Mucosa of descending colon (tissue), 3 donors: ENCODE data around the gene TMEM198. TPM values are rescaled to one million over a fixed set of nuclear protein-coding genes. Genes with fewer than 3 reads are reported as not detected.

ENCODE experiments used
- ATAC-seq: fragments of 200-7000 bp; cut with Tn5 transposase; one replicate; pipeline ENCODE4 v1.9.1; 2020; ENCODE audit warnings: mild to moderate bottlenecking, moderate library complexity
- DNase-seq, 3 donors: peaks; one replicate each; pipeline ENCODE4 v3.0.0-alpha.2; 2020
- H3K36me3 ChIP-seq: fragments of 200-600 bp; one replicate; pipeline ENCODE4 v1.8.0; 2021; ENCODE audit warnings: low read depth, mild to moderate bottlenecking
- H3K4me1 ChIP-seq: fragments of 200-600 bp; one replicate; pipeline ENCODE4 v1.8.0; 2021; ENCODE audit warnings: low read depth, mild to moderate bottlenecking
- H3K4me3 ChIP-seq: fragments of 200-600 bp; one replicate; pipeline ENCODE4 v1.8.0; 2021; ENCODE audit warnings: mild to moderate bottlenecking
- H3K9me3 ChIP-seq: fragments of 200-600 bp; one replicate; pipeline ENCODE4 v1.8.0; 2021; ENCODE audit warnings: mild to moderate bottlenecking
- intact Hi-C, 2 donors: fragments of 100-400 bp; cut with DNase I in 1 of 2; cut with micrococcal nuclease in 1 of 2; formaldehyde crosslinking; loops; one replicate each; pipeline versions ENCODE4 v1.11.0 to v1.11.1; 2022; cut with DNase I, micrococcal nuclease
- total RNA-seq, 3 donors: library from RNA; stranded (reverse); fragmentation: NEBNext Ultra II Directional in 2 of 3; extraction: Animal tissue kit (Norgen Biotek cat#: 25700) in 2 of 3; gene quantifications; one replicate each; pipeline versions ENCODE4 v1.2.1 to v1.2.4, GENCODE V29; 2021 to 2023
- TF ChIP-seq, protein P1 (sequence below): fragments of 200-600 bp; IDR thresholded peaks from one replicate; pipeline ENCODE4 v1.8.0; 2022; ENCODE audit warnings: antibody characterized with exemption, mild to moderate bottlenecking
- donor health status: DM: no; HTN: no; CAD: no; lungs with moderate emphysema.
- donor health status: DM: no; HTN: no; CAD: no.
- donor health status: DM: no; HTN: yes; CAD: no.

Gene TMEM198
- total RNA-seq, 3 donors from 2014 or later: 0.69 to 2.7 (median 2.7) TPM

DNA sequence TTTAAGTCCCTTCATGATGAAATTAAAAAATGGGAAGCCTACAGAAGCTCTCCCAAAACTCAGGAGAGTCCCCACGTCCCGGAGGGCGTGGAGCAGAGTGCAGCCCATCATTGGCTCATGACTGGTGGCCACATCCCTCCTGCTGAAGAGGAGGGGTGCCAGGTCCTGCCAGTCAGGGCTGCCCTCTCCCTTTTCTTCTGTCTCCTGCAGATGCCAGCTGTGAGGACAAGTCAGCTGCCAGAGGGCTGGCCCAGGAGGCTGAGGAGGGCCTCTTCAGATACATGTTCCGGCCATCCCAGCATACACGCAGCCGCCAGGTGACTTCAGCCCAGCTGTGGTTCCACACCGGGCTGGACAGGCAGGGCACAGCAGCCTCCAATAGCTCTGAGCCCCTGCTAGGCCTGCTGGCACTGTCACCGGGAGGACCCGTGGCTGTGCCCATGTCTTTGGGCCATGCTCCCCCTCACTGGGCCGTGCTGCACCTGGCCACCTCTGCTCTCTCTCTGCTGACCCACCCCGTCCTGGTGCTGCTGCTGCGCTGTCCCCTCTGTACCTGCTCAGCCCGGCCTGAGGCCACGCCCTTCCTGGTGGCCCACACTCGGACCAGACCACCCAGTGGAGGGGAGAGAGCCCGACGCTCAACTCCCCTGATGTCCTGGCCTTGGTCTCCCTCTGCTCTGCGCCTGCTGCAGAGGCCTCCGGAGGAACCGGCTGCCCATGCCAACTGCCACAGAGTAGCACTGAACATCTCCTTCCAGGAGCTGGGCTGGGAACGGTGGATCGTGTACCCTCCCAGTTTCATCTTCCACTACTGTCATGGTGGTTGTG, 30.9 kb downstream of the TMEM198 start:
- no peak for ATAC-seq
- intact Hi-C loops: no loop called here

DNA sequence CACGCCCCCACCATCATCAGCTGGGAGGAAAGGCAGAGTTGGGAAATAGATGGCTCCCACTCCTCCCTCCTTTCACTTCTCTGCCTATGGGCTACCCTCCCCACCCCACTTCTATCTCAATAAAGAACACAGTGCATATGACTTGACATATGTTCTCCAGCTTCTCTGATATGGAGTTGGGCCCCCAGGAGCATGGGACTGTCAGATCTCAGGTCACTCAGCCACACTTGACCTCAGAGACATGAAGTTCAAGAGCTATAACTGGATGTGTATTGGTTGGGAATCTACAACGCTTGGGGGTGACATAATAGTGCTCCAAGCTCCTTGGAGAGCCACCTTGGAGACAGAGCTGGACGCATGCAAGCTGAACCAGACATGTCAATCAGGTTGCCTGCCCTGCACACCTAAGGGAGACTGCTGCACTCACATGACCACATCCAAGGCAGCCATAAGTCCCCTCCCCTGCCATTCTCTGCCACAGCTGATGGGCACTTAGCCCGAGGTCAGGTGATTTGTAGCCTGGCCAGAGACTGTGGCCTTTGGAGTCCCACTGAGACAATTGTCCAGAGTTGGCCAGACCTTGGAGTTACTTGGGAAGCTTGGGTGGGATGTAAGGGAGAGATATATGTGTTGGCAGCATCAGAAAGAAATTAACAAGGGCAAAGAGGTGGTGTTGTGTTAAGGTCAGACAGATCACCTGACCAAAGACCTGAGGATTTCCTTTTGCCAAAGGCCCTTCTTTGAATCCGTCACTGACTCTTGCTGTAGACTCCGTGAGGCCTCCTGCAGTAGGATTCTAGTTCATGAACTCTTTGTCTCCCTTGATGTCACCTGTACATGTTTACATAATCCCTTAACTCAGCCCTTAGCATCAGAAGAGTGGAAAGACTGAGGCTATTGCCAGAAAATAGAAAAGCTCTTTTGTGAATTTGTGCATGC, 32.0 kb downstream of the TMEM198 start:
- intact Hi-C loops: no loop called here
- no peak for ATAC-seq
- TF ChIP-seq, protein P1, sequence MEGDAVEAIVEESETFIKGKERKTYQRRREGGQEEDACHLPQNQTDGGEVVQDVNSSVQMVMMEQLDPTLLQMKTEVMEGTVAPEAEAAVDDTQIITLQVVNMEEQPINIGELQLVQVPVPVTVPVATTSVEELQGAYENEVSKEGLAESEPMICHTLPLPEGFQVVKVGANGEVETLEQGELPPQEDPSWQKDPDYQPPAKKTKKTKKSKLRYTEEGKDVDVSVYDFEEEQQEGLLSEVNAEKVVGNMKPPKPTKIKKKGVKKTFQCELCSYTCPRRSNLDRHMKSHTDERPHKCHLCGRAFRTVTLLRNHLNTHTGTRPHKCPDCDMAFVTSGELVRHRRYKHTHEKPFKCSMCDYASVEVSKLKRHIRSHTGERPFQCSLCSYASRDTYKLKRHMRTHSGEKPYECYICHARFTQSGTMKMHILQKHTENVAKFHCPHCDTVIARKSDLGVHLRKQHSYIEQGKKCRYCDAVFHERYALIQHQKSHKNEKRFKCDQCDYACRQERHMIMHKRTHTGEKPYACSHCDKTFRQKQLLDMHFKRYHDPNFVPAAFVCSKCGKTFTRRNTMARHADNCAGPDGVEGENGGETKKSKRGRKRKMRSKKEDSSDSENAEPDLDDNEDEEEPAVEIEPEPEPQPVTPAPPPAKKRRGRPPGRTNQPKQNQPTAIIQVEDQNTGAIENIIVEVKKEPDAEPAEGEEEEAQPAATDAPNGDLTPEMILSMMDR: no peak
- peaks cover 6% of the 10 kb centered on the region for H3K4me1 ChIP-seq
- no peak for DNase-seq
- H3K9me3 ChIP-seq: no peaks in the 10 kb centered on the region
- no peak overlapping the region for H3K4me3 ChIP-seq
- H3K36me3 ChIP-seq: no peaks in the 10 kb centered on the region

More for the DNA sequence above, 30.9 kb downstream of the TMEM198 start:
- H3K4me1 ChIP-seq: peaks cover 15% of the 10 kb centered on the region
- no peak for DNase-seq
- TF ChIP-seq, protein P1: no peak
- no peaks in the 10 kb centered on the region for H3K9me3 ChIP-seq
- no peaks in the 10 kb centered on the region for H3K36me3 ChIP-seq
- no peak overlapping the region for H3K4me3 ChIP-seq

DNA sequence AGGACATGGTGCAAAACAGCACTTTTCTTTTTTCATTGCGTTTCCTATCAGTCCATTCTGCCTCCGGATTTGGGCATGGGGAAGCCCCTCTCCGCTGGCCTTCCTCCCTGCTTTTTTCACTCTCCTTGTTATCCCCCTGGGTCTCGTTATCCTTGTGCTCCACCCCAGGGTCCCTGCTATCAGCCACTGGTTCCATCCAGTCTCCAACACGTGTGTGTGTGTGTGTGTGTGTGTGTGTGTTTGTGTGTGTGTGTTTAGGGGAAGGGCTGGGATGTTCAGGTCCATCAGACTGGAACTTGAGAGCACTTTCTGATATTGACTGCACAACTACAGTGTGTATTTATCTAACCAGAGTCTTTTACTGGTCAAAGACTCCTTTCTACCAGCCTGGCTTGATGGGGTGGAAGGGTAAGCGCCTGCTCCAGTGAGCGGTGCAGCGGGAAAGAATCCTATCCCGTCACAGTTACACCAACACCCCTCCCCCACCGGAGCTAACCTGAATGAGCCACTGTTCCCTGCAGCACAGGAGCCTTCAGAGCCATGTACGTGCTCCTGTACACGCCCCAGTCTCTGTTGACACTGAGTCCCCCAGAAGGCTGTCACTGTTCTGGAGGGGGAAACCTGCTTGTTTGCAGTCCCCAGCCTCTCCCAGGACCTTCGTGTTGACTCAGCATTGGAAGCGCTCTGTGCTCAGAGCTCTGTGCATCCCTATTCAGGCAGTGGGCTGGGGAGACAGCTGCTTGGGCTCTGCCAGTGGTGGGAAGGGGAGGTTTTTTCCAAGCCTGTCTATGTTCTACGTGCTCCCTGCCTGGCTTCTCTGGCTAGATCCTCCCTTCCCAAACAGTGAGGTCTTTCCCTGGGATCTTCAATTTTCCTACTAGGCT, 32.9 kb downstream of the TMEM198 start:
- TF ChIP-seq, protein P1: no peak
- Histone ChIP-seq H3K4me1 (no peaks in the 10 kb centered on the region), H3K9me3 (no peaks in the 10 kb centered on the region), H3K36me3 (no peaks in the 10 kb centered on the region), H3K4me3 (no peak overlapping the region)
- intact Hi-C loops: no loop called here
- ATAC-seq: peak; percentile 36
- DNase-seq: no peak

DNA sequence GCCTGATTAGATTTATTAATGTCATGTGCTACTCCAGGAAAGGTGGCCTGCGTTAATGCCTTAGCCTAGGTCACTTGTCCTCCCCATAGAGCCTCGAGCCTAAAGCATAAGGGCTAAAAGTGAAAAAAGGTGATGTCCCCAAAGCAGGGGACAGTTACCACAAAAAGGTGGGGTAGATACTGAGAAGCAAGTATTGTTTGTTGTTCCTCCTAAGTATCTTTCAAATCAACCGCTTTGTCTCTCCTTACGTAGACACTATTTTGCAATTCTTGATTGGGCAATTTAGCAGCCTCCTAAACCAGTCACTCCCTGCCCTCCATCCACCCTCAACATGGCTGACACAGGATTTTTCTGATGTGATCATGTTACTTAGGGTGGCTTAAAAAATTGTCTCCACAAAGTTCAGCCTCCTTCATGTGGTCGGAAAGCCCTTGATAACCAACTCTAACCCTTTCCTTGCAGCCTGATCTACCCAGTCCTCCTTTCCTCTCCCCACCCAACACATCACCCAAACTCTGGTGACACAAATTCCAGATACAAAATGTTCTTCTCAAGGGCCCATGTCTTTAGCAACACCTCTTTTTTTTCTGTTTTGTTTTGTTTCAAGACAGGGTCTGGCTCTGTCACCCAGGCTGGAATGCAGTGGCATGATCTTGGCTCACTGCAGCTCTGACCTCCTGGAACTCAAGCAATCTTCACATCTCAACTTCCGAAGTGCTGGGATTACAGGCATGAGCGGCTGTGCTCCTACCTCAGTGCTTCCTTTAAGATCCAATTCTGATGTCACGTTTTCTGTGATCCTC, 35.2 kb downstream of the TMEM198 start:
- Histone ChIP-seq H3K9me3 (no peaks in the 10 kb centered on the region), H3K36me3 (no peaks in the 10 kb centered on the region), H3K4me1 (no peaks in the 10 kb centered on the region), H3K4me3 (no peak overlapping the region)
- intact Hi-C loops: no loop called here
- ATAC-seq (no peak), DNase-seq (no peak)
- TF ChIP-seq, protein P1: no peak
